HG03108 (cell line): ENCODE results near the gene TMEM82.

Experiments used
- ATAC-seq: cut with Tn5 transposase; IDR thresholded peaks from one replicate; pipeline ENCODE4 v1.9.1; 2021; ENCODE audit warnings: moderate library complexity; ENCODE audit not compliant: unreplicated experiment

TMEM82 gene

DNA sequence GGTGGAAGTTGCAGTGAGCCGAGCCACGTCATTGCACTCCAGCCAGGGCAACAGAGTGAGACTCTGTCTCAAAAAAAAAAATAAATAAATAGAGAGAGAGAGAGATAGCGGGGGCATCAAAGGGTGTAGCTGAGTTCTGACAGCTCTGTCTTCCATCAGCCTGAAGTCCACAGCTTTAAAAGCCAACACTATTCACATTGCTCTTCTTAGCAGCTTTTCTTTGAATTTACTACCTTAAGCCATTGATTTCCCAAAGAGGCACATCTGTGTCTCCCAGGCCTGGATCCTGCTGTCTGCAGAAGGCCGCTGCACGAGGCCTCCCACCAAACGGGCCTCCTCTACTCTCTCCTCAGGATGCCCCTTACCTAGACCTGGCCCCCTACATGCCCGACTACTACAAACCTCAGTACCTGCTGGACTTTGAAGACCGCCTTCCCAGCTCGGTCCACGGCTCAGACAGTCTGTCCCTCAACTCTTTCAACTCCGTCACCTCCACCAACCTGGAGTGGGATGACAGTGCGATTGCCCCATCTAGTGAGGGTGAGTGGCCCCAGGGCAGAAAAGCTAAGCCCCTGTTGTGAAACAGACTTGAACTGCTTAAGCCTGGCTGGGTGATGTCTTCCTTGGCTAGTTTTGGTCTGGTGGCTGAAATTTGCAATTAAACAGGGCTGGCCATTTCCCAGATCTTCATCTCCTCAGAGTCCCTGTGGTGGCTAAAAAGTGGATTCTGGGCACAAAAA is 22.7 kb upstream of the TMEM82 start:
- ATAC-seq: no peak

DNA sequence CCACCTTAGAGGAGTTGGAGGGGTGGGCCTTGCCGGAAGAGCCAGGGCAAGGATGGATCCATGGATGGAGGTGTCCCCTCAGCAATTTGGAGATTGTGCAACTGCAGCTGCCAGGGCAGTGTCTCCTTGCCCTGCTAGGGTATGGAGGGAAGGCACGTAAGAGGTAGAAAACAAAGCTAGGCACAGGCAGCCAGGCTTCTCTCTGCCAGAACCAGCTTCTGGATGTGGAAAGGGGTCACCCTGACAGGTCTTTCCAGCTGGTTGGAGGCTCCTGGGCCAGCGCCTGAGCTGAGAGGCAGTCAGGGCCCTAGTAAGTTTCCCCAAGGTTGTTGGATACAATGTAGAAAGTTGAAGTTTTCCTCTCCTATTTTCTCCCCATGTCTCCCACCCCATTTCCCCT is 21.4 kb upstream of the TMEM82 start:
- ATAC-seq: no peak

- ATAC-seq: no peak
Observed at GRCh38 chr1:15722411-15722810, 19.9 kb upstream of the TMEM82 start.

- no peak for ATAC-seq
Observed at GRCh38 chr1:15722836-15723532, 19.3 kb upstream of the TMEM82 start.

GRCh38 chr1:15723631-15724246 is 18.6 kb upstream of the TMEM82 start:
- ATAC-seq: no peak

- no peak for ATAC-seq
Observed at GRCh38 chr1:15724949-15725880, 17.1 kb upstream of the TMEM82 start.

GRCh38 chr1:15726508-15726907 is 15.8 kb upstream of the TMEM82 start:
- ATAC-seq: no peak

DNA sequence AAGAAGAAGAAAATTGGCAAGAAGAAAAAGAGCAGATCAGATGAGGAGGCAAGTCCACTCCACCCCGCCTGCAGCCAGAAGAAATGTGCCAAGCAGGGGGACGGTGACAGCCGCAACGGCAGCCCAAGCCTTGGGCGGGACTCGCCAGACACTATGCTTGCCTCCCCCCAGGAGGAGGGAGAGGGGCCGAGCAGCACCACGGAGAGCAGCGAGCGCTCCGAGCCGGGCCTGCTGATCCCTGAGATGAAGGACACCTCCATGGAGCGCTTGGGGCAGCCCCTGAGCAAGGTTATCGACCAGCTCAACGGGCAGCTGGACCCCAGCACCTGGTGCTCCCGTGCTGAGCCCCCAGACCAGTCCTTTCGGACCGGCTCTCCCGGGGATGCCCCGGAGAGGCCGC is 15.3 kb upstream of the TMEM82 start:
- ATAC-seq: no peak

DNA sequence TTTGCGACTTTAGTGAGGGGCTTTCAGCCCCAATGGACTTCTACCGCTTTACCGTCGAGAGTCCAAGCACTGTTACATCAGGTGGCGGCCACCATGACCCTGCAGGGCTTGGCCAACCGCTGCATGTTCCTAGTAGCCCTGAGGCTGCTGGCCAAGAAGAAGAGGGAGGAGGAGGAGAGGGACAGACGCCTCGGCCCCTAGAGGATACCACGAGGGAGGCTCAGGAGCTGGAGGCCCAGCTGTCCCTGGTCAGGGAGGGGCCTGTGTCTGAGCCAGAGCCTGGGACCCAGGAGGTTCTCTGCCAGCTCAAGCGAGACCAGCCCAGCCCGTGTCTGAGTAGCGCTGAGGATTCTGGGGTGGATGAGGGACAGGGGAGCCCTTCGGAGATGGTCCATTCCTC is 14.9 kb upstream of the TMEM82 start:
- no peak for ATAC-seq

GRCh38 chr1:15727866-15728534 is 14.3 kb upstream of the TMEM82 start:
- ATAC-seq: no peak

GRCh38 chr1:15728937-15729657 is 13.2 kb upstream of the TMEM82 start:
- no peak for ATAC-seq

GRCh38 chr1:15730423-15730822 is 11.9 kb upstream of the TMEM82 start:
- no peak for ATAC-seq

GRCh38 chr1:15730936-15731335 is 11.4 kb upstream of the TMEM82 start:
- no peak for ATAC-seq

DNA sequence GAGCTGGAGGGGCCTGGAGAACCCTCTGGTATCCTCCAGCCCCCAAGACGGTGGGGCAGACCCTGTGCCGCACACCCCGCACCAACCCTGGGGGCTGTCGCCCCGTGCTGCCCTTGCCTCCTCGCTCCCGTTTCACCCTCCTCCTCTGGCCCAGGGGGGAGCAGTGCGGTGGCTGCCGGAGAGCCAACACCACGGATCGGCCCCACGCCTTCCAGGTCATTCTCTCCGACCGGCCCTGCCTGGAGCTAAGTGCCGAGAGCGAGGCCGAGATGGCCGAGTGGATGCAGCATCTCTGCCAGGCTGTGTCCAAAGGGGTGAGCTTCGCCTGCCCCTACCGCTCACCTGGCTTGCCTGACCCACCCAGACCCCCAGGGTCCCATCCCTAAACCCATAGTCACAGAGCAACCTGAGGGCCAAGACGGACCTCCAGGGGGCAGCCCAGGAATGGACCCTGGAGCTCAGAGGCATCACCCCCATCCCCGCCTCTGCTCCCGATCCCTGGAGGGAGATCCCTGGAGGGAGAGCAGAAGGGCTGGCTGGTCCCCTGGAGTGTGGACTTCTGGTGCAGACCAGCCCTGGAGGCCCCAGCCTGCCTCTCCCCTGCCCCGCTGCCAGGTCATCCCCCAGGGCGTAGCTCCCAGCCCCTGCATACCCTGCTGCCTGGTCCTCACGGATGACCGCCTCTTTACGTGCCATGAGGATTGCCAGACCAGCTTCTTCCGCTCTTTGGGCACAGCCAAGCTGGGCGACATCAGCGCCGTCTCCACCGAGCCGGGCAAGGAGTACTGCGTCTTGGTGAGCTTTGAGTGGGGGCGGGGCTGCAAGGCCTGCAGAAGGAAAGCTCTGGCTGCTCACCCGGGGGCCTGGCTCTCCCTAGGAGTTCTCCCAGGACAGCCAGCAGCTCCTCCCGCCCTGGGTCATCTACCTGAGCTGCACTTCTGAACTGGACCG is 10.3 kb upstream of the TMEM82 start:
- no peak for ATAC-seq

DNA sequence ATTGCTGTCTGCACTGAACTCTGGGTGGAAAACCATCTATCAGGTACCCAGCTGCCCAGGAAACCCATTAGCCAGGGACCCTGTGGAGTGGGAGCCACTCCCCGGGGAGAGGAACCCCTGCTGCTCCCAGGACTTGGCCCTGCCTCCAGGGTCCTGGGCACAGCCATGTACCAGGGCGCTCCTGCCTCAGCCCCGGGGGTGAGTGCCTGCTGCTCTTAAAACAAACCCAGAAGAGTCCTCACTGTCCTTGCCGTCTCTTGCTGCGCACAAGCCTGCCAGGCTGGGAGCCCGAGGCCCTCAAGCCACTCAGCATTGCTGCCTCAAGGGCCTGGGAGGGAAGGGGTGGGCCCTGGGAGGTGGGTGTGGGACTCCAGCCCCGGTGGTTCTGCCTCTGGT is 9.6 kb upstream of the TMEM82 start:
- ATAC-seq: no peak

- ATAC-seq: no peak
Observed at GRCh38 chr1:15733218-15733725, 9.0 kb upstream of the TMEM82 start.

DNA sequence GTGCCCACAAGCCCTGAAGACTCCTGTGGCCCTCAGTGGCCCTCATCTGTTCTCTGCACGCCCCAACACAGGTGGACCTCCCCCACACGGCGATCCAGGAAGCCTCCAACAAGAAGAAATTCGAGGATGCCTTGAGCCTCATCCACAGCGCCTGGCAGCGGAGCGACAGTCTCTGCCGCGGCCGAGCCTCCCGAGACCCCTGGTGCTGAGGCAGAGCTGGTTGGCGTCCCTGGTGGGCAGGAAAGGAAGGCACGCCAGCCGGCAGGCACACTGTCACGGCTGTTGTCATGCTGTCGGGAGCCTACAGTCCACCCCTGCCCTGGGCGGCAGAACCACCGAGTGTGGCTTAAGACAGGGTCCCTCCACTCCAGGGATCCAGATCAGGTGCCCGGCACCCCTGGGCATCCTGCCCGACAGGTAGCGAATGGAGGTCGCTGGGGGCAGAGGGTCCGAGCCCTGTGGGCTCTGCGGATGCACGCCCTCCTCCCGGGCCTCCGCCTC is 8.5 kb upstream of the TMEM82 start:
- ATAC-seq: no peak

DNA sequence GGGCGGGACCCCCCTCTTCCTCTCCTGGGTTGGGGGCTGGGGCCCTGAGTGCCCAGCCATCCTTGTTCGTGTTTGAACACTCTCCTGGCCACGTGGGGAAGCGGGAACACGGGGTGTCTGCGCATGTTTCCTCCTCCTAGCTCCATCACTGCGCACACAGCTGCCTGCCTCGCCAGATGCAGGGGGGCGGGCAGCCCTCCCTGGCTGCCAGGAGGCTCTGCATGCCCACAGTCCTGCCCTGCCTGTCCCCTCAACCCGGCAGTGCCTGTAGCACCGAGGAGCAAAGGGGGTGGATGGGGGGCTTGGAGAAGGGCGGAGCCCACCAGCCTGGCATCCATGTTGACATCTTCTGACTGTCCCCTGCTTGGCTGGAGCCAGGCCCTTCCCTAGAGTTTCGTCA is 8.0 kb upstream of the TMEM82 start:
- no peak for ATAC-seq
